HG03064 (cell line): ENCODE measurements around the gene FAM120AOS.

Experiments
- ATAC-seq: cut with Tn5 transposase; IDR thresholded peaks from one replicate; pipeline ENCODE4 v1.9.1; 2021; ENCODE audit warnings: low read depth; ENCODE audit not compliant: unreplicated experiment

FAM120AOS gene

DNA sequence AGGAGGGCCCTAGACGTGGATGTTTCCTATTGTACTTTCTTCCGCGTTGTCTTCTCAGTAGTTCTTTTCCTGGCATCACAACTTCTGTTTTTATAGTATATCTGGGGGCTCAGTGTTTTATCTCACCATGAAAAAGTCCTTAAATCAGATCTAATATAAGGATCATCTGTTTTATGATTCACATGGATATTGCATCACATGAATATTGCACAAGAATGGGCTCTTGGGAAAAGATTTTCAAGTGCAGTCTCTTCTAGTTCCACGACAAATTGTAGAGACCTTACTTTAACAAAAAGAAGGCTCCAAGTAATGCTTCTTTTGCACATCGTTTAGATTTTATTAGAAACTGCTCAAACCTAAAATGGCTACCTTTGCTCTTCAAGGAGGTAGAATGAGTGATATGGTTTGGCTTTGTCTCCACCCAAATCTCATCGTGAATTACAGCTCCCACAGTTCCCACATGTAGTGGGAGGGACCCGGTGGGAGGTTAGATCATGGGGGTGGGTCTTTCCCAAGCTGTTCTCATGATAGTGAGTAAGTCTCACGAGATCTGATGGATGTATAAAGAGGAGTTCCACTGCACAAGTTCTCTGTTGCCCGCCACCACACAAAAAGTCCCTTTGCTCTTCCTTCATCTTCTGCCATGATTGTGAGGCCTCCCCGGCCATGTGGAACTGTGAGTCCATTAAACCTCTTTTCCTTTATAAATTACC lies 55.6 kb downstream of the FAM120AOS start:
- ATAC-seq, result no peak
